GM12878 (cell line): ENCODE results near the gene ARID5B. TPM values are rescaled to one million over a fixed set of nuclear protein-coding genes. Genes with fewer than 3 reads are reported as not detected.

Experiments used
- ATAC-seq: fragments of 200-7000 bp; cut with Tn5 transposase; 3 replicates; pipeline ENCODE4 v1.9.1; 2020; ENCODE audit warnings: mild to moderate bottlenecking, moderate library complexity
- BruUV-seq: library from RNA; stranded (reverse); fragments of 400-500 nt; replicated peaks from 2 replicates; lab custom pipeline; 2021; lab: Mats Ljungman, UMichigan
- CTCF ChIA-PET: fragments of 300-600 bp; sonication (Branson Sonifier 250); formaldehyde crosslinking; extraction: SDS; loops from one replicate; lab custom pipeline; 2021; ENCODE audit warnings: inconsistent platforms; lab: Yijun Ruan, JAX
- POLR2A ChIA-PET: fragments of 350-600 bp; formaldehyde crosslinking; extraction: SDS; loops from one replicate; lab custom pipeline; 2021; ENCODE audit warnings: inconsistent platforms; lab: Charles Lee
- RAD21 ChIA-PET: fragments of 300-600 bp; sonication (Branson Sonifier 250); formaldehyde crosslinking; loops from one replicate; lab custom pipeline; 2023; ENCODE audit warnings: antibody characterized with exemption; ENCODE audit not compliant: unreplicated experiment; lab: Charles Lee
- SMC1A ChIA-PET: fragments of 300-600 bp; sonication (Branson Sonifier 250); formaldehyde crosslinking; loops from one replicate; lab custom pipeline; 2023; ENCODE audit not compliant: unreplicated experiment, uncharacterized antibody; lab: Charles Lee
- DNase-seq: peaks from one replicate; pipeline ENCODE4 v3.0.0-alpha.2; 2011; ENCODE audit warnings: low read depth, low spot score
- FAIRE-seq: peaks from 3 replicates; lab custom pipeline; 2011; peaks lifted over from hg19 to GRCh38; lab: Jason Lieb, UNC
- H2AFZ ChIP-seq: 2 replicates; pipeline ENCODE4 v1.6.0; 2011; ENCODE audit warnings: low read depth, low read length, control low read depth; ENCODE audit not compliant: control insufficient read depth
- H3K27ac ChIP-seq: 2 replicates; pipeline ENCODE4 v1.5.1; 2011; ENCODE audit warnings: control low read depth; ENCODE audit not compliant: control insufficient read depth, insufficient read depth
- H3K27me3 ChIP-seq, 2 experiments: replicated peaks in 1 of 2; 2 replicates each; pipeline versions ENCODE4 v1.6.0 to v1.6.1; 2011; ENCODE audit warnings: low read length in 1 of 2; ENCODE audit not compliant: control insufficient read depth in 2 of 2, insufficient read depth in 2 of 2
- H3K36me3 ChIP-seq, 2 experiments: 2 replicates each; pipeline ENCODE4 v1.5.1; 2011; ENCODE audit warnings: low read length in 1 of 2; ENCODE audit not compliant: control insufficient read depth in 2 of 2, insufficient read depth in 2 of 2
- H3K4me1 ChIP-seq: 2 replicates; pipeline ENCODE4 v1.6.1; 2011; ENCODE audit warnings: mild to moderate bottlenecking, low read length, moderate library complexity, mixed read lengths; ENCODE audit not compliant: control insufficient read depth, insufficient read depth
- H3K4me2 ChIP-seq: 2 replicates; pipeline ENCODE4 v1.6.0; 2011; ENCODE audit warnings: control low read depth; ENCODE audit not compliant: control insufficient read depth, insufficient read depth
- H3K4me3 ChIP-seq: fragments of 200-600 bp; sonication (generic); 2 replicates; pipeline ENCODE4 v1.5.1; 2016
- H3K79me2 ChIP-seq: 2 replicates; pipeline ENCODE4 v1.6.0; 2011; ENCODE audit warnings: low read length; ENCODE audit not compliant: control insufficient read depth, insufficient read depth
- H3K9ac ChIP-seq: 2 replicates; pipeline ENCODE4 v1.8.0; 2011; ENCODE audit warnings: low read length, control low read depth, mixed read lengths; ENCODE audit not compliant: control insufficient read depth, insufficient read depth
- H3K9me3 ChIP-seq: replicated peaks from 3 replicates; pipeline ENCODE4 v1.5.1; 2011; ENCODE audit warnings: mild to moderate bottlenecking, low read length; ENCODE audit not compliant: control insufficient read depth, insufficient read depth
- H4K20me1 ChIP-seq: 2 replicates; pipeline ENCODE4 v1.6.0; 2011; ENCODE audit not compliant: control insufficient read depth, insufficient read depth
- ATF7 ChIP-seq: fragments of 450-650 bp; IDR thresholded peaks from 2 replicates; pipeline ENCODE4 v1.6.1; 2016; ENCODE audit warnings: low read depth, mild to moderate bottlenecking
- CBX3 ChIP-seq: fragments of 200-600 bp; sonication (generic); IDR thresholded peaks from 2 replicates; pipeline ENCODE4 v1.6.1; 2016; ENCODE audit warnings: low read depth, borderline replicate concordance
- EZH2 ChIP-seq: IDR thresholded peaks from 2 replicates; pipeline ENCODE4 v1.6.1; 2012; ENCODE audit warnings: low read depth, mild to moderate bottlenecking, control low read depth, inconsistent platforms, low read length, borderline replicate concordance; ENCODE audit not compliant: control insufficient read depth
- FOXM1 ChIP-seq: IDR thresholded peaks from 2 replicates; pipeline ENCODE4 v1.6.1; 2012; ENCODE audit warnings: low read depth, mild to moderate bottlenecking, inconsistent platforms, low read length, moderate library complexity
- HDAC6 ChIP-seq: fragments of 200-600 bp; sonication (generic); IDR thresholded peaks from one replicate; pipeline ENCODE4 v1.8.0; 2017; ENCODE audit warnings: antibody characterized with exemption; ENCODE audit not compliant: unreplicated experiment
- HSF1 ChIP-seq: fragments of 150-350 bp; IDR thresholded peaks from 2 replicates; pipeline ENCODE4 v1.6.1; 2014; ENCODE audit warnings: mild to moderate bottlenecking, low read depth, low read length
- MEF2B ChIP-seq: fragments of 450-650 bp; IDR thresholded peaks from 2 replicates; pipeline ENCODE4 v1.6.1; 2018; ENCODE audit warnings: mild to moderate bottlenecking, moderate library complexity; ENCODE audit not compliant: partially characterized antibody, poor library complexity, severe bottlenecking
- NKRF ChIP-seq: fragments of 450-650 bp; conservative IDR thresholded peaks from 2 replicates; pipeline ENCODE4 v1.6.1; 2017; ENCODE audit warnings: mild to moderate bottlenecking, moderate library complexity
- NR2F1 ChIP-seq: fragments of 450-650 bp; conservative IDR thresholded peaks from 2 replicates; pipeline ENCODE4 v1.6.1; 2017; ENCODE audit warnings: mild to moderate bottlenecking
- POU2F2 ChIP-seq: IDR thresholded peaks from 3 replicates; pipeline ENCODE4 v1.6.1; 2011; ENCODE audit warnings: low read depth, mild to moderate bottlenecking, low read length, borderline replicate concordance
- RB1 ChIP-seq: fragments of 450-650 bp; formaldehyde crosslinking; IDR thresholded peaks from 2 replicates; pipeline ENCODE4 v1.6.1; 2017; ENCODE audit warnings: mild to moderate bottlenecking, borderline replicate concordance
- RBBP5 ChIP-seq: fragments of 200-600 bp; sonication (generic); conservative IDR thresholded peaks from 2 replicates; pipeline ENCODE4 v1.6.1; 2016
- RCOR1 ChIP-seq: conservative IDR thresholded peaks from 2 replicates; pipeline ENCODE4 v1.6.1; 2012; ENCODE audit warnings: low read depth, low read length, improper control_type of control experiment
- SMARCA5 ChIP-seq: fragments of 450-650 bp; IDR thresholded peaks from 2 replicates; pipeline ENCODE4 v1.6.1; 2017; ENCODE audit warnings: mild to moderate bottlenecking
- WGBS: methylation state at CpG from one replicate; pipeline ENCODE4 v1.1.6; 2016; ENCODE audit warnings: low lambda C conversion rate; ENCODE audit not compliant: insufficient replicate concordance, insufficient coverage; ENCODE audit errors: missing lambda C conversion rate; 5-methylcytosine and 5-hydroxymethylcytosine counted together
- in situ Hi-C: fragments of 300-500 bp; cut with MboI; formaldehyde crosslinking; loops from 9 replicates; pipeline ENCODE4 v1.14.3; 2018; ENCODE audit warnings: mixed read lengths
- intact Hi-C: fragments of 100-400 bp; cut with micrococcal nuclease; formaldehyde crosslinking; loops from one replicate; pipeline ENCODE4 v1.14.2; 2022; ENCODE audit not compliant: unreplicated experiment
- polyA plus RNA-seq, 11 experiments: library from polyadenylated mRNA; depleted of rRNA in 4 of 11; unstranded in 6 of 11; stranded (reverse) in 5 of 11; fragments of >200 nt; fragmentation: Nextera tagmentation in 4 of 11; fragmentation: Illumina TruSeq in 1 of 11; extraction: Ambion mirVana in 4 of 11; extraction: Trizol in 1 of 11; gene quantifications; 1 replicate in 1 of 11; 2 replicates in 10 of 11; pipeline versions ENCODE4 v1.2.1 to v1.2.3, GENCODE V29; 2011 to 2016; ENCODE audit warnings: inconsistent platforms in 2 of 11, missing spikeins in 2 of 11, low read depth in 1 of 11
- total RNA-seq, 4 experiments: library from RNA; depleted of rRNA in 3 of 4; stranded (reverse); fragments of >200 nt in 3 of 4; fragmentation: Illumina TruSeq in 1 of 4; extraction: Trizol in 1 of 4; gene quantifications; 2 replicates each; pipeline versions ENCODE4 v1.2.1 to v1.2.3, GENCODE V29; 2013 to 2021

The ARID5B gene
- total and polyA plus RNA-seq, 10 of the 15 experiments (the other 5 are each of a cell fraction or from before 2014, with no cell fraction given), result 2.7 to 8.5 (median 6.1) TPM

- Histone ChIP-seq H3K79me2 (no peaks in the 10 kb centered on the region; the same call in none of the 2 replicates), H3K9ac (no peak overlapping the region), H4K20me1 (no peaks in the 10 kb centered on the region), H3K4me2 (no peak overlapping the region), H3K36me3 (peaks cover 0 to 15% of the 10 kb centered on the region in 2 experiments), H3K9me3 (no peaks in the 10 kb centered on the region; the same call in 2 of the 3 replicates), H3K4me1 (no peaks in the 10 kb centered on the region), H3K27me3 (no peaks in the 10 kb centered on the region), H3K4me3 (no peak overlapping the region), H2AFZ (no peak overlapping the region), H3K27ac (no peak overlapping the region)
- in situ Hi-C loops (no loop called here), intact Hi-C loops (no loop called here)
- TF ChIP-seq ATF7, result no peak
- no peak for TF ChIP-seq HSF1
- no peak for TF ChIP-seq NR2F1
- 48% methylated on average over 1 of the region's 1 CpG for WGBS
- BruUV-seq, result no TSS peak
- FAIRE-seq (no peak), ATAC-seq (no peak), DNase-seq (no peak)
- ChIA-PET SMC1A (interaction anchor here (4.0 kb wide), 1 partner anchor 12 kb away, joined by 25 read pairs; no protein-coding TSS in a partner anchor), CTCF (no interaction called here), RAD21 (no interaction called here), POLR2A (interaction anchor here (0.9 kb wide), 1 partner anchor 23 kb away, joined by 3 read pairs; no protein-coding TSS in a partner anchor)
Observed at GRCh38 chr10:62062028-62062427, 160.5 kb downstream of the ARID5B start.

- peaks cover 0 to 20% of the 10 kb centered on the region in 2 experiments for H3K36me3 ChIP-seq
- TF ChIP-seq NKRF (no peak), HDAC6 (no peak), RB1 (no peak), RCOR1 (no peak), EZH2 (no peak), CBX3 (no peak), POU2F2 (no peak), MEF2B (no peak), FOXM1 (no peak), SMARCA5 (no peak), RBBP5 (no peak)
Observed at GRCh38 chr10:62062752-62063512, 161.4 kb downstream of the ARID5B start.

More at GRCh38 chr10:62062752-62063512, 161.4 kb downstream of the ARID5B start:
- no TSS peak for BruUV-seq
- ChIA-PET SMC1A (interaction anchor here (0.9 to 4.0 kb wide), 4 partner anchors 11 to 166 kb away, joined by 3 to 25 read pairs (median 4); no protein-coding TSS in a partner anchor), RAD21 (no interaction called here), POLR2A (interaction anchor here (0.9 kb wide), 1 partner anchor 24 kb away, joined by 3 read pairs; no protein-coding TSS in a partner anchor), CTCF (no interaction called here)
- WGBS, result 64% methylated on average over 4 of the region's 4 CpGs
- no peak for DNase-seq
- Histone ChIP-seq H3K9ac (no peak overlapping the region), H4K20me1 (no peaks in the 10 kb centered on the region), H3K27ac (no peak overlapping the region), H3K4me2 (no peak overlapping the region), H3K9me3 (no peaks in the 10 kb centered on the region; the same call in 2 of the 3 replicates), H3K79me2 (no peaks in the 10 kb centered on the region; the same call in none of the 2 replicates), H3K27me3 (no peaks in the 10 kb centered on the region), H2AFZ (no peak overlapping the region), H3K4me3 (no peak overlapping the region), H3K4me1 (no peaks in the 10 kb centered on the region)
- FAIRE-seq, result no peak
- ATAC-seq, result no peak
- intact Hi-C loops (no loop called here), in situ Hi-C loops (no loop called here)
